Stimulated activated CD4-positive, alpha-beta T cell treated with anti-CD3 and anti-CD28 coated beads, Interleukin-15, amount 100 ng/mL, for 48 hours (primary cell): ENCODE data around the gene THSD4.

Experiments
- DNase-seq, 2 donors: peaks; one replicate each; pipeline ENCODE4 v3.0.0-alpha.2; 2020; ENCODE audit warnings: low read depth in 2 of 2

THSD4 gene

GRCh38 chr15:71097890-71098289 lies 17.4 kb upstream of the THSD4 start:
- no peak for DNase-seq

- DNase-seq: no peak
These were observed 16.4 kb upstream of the THSD4 start for GRCh38 chr15:71098920-71099319.

GRCh38 chr15:71103102-71103676 lies 12.1 kb upstream of the THSD4 start:
- no peak for DNase-seq

DNA sequence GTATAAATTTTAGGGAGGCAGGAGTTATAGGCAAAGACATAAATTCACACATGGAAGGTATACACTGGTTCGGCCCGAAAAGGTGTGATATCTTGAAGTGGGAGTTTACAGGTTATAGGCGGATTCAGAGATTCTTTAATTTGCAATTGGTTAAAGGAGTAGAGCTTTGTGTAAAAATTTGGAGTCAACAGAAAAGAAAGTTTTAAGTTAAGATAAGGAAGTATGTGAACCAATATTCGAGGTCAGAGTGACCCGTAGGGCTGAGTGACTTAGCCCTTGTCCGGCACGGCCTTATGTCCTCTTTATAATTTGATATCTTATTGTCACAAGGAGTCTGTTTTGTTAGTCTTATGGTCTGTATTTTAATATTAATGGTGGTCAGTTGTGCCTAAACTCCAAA lies 10.6 kb upstream of the THSD4 start:
- no peak for DNase-seq

GRCh38 chr15:71105444-71105843 lies 9.8 kb upstream of the THSD4 start:
- no peak for DNase-seq

- DNase-seq: no peak
These were observed 8.3 kb upstream of the THSD4 start for GRCh38 chr15:71106802-71107500.

DNA sequence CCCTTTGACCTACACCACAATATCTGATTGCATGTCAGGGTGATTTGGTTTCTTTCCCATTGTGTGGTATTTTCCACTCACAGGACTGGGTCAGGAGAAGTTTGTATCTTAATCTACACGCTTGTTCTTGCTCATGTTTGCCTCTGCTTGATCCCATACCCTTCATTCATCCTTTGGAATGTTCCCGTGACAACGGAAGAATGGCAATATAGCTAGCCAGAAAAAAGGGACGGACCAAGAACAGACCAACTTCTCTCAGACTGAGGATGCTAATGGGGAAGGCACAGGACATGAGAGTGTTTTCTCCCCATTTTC lies 7.8 kb upstream of the THSD4 start:
- no peak for DNase-seq

DNA sequence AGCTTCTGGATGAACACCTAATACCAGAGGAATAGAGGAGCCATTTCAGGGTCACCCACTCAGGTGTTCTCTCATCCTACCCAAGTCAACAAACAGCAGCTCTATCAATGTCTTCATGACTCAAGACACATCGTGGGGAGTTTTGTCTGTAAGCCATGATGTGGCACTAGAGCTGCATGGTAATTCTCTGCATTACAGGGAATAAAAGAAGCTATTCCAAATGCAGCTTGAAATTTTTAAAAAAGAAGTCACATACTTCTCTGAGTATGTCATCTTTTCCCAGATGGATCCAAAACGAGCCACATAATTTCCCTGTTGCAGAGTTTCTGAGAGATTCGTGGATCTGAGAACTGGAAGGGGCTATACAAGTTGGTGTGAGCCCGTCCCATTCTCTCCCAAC lies 6.1 kb upstream of the THSD4 start:
- DNase-seq: no peak

GRCh38 chr15:71109905-71110304 lies 5.4 kb upstream of the THSD4 start:
- DNase-seq: no peak

- DNase-seq: no peak
These were observed 4.7 kb upstream of the THSD4 start for GRCh38 chr15:71110405-71111180.

- no peak for DNase-seq
These were observed 4.1 kb upstream of the THSD4 start for GRCh38 chr15:71111181-71111565.

GRCh38 chr15:71111950-71112349 lies 3.3 kb upstream of the THSD4 start:
- no peak for DNase-seq

GRCh38 chr15:71112429-71112828 lies 2.8 kb upstream of the THSD4 start:
- DNase-seq: no peak

GRCh38 chr15:71114066-71114680 lies 1.1 kb upstream of the THSD4 start:
- DNase-seq: no peak

DNA sequence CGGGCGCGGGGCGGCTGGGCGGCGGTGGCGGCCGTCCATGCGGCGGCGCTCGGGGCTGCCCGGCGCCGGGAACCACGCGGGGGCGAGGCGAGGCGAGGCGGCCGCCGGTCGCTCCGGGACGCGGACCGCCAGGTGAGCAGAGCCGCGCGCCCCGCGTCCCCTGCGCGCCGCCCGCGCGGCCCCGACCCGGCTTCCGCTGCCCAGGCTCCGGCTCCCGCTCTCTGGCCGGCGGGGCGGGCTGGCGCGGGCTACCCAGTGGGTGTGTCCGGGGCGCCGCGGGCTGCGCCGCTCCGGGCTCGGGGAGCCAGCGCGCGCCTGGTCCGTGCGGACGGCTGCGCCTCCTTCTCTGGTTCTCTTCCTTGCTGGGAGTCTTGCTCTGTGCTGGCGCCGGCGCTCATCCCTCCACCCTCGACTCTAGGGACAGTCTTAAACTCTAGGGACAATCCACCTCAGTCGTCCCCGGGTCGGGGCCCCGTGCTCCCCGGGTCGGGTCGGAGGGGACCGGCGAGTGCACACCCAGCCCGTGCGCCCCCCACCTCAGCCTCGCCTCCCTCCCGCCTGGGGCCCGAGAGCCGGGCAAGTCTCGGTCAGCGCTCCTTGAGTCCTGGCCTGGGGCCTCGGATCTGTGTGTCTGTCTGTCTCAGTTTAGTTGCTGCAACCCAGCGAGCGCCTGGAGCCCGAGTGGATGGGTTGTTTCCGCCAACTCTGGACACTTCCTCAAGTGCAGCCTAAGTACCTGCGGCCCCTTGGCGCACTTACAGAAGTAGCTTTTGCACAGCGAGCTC lies 488 bp downstream of the THSD4 start:
- DNase-seq: no peak

DNA sequence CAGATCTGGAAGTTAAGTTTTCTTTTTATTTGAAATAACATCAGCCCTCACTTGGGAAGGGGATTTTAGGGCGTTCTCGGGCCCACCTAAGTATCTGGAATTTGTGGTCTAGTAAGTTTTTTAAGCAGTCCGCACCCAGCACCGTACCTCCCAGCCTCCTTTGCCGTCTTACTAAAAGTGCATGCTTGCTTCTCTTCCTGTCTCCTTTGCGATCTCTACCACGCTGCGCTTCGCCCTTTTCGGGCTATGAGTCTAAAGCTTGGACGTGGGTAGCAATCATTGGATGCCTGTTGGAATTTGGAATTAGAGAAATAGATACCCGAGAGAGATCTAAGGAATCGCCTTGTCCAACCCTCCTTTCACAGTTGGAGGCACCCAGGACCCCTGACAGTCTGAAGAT lies 1.1 kb downstream of the THSD4 start:
- DNase-seq: no peak

- DNase-seq: no peak
These were observed 1.7 kb downstream of the THSD4 start for GRCh38 chr15:71116942-71117341.

- no peak for DNase-seq
These were observed 2.5 kb downstream of the THSD4 start for GRCh38 chr15:71117714-71118305.

DNA sequence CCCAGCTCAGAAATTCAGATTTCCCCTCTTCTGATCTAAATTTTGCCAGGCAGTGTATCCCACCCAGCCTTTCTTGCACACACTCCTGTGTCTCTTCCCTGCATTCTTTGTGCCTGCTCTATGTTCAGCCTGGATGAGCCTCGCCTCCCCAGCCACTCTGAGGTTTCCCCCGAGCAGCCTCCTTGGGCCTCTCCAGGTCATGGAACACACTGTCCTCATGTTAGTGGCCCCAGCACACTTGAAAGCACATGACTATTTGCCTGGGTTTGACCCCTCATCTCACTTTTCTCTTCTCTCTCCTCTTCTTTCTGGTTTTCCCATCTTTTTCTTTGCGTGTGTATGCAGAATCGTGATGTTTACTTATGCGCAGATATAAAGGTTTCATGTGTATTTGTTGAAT lies 3.1 kb downstream of the THSD4 start:
- DNase-seq: no peak

- DNase-seq: no peak
These were observed 3.8 kb downstream of the THSD4 start for GRCh38 chr15:71118881-71119632.

DNA sequence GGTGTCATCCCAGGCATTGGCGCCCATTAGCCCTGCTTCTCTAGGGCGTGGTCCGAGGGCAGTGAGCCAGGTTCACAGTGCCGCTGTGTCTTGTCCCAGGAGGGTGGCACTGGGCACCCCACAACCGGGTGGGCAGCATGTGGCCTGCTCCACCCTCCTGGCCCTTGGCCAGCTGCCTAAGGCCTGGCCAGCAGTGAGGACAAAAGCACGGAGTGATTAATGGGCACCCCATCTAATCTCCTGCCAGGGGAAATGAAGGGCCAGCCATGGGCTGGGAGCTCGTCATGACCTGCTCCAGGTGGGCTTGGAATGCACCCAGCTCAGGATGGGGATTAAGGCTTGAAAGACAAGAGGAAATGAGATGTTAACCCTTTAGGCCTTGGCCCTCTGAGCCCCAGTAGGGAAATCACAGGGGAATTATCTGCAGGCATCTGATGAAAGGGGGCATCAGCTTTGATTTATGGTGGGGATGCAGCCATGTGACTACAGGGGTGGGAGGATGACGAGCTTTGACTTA lies 5.2 kb downstream of the THSD4 start:
- DNase-seq: no peak
